Stimulated activated CD8-positive, alpha-beta memory T cell treated with anti-CD3 and anti-CD28 coated beads, Interleukin-15, amount 100 ng/mL, for 24 hours (primary cell): Measurements from ENCODE around the gene NCKIPSD.

ENCODE experiments used
- DNase-seq: peaks from one replicate; pipeline ENCODE4 v3.0.0-alpha.2; 2020; ENCODE audit warnings: low read depth

NCKIPSD gene

GRCh38 chr3:48696601-48697000 is 10.9 kb upstream of the NCKIPSD start:
- DNase-seq = no peak

GRCh38 chr3:48696156-48696555 is 10.4 kb upstream of the NCKIPSD start:
- DNase-seq = no peak

- no peak for DNase-seq
Observed at GRCh38 chr3:48695393-48695753, 9.7 kb upstream of the NCKIPSD start.

GRCh38 chr3:48694610-48695392 is 9.1 kb upstream of the NCKIPSD start:
- no peak for DNase-seq

GRCh38 chr3:48693826-48694225 is 8.1 kb upstream of the NCKIPSD start:
- no peak for DNase-seq

GRCh38 chr3:48692551-48692950 is 6.8 kb upstream of the NCKIPSD start:
- no peak for DNase-seq

GRCh38 chr3:48690846-48691458 is 5.2 kb upstream of the NCKIPSD start:
- no peak for DNase-seq

- no peak for DNase-seq
Observed at GRCh38 chr3:48689384-48689783, 3.7 kb upstream of the NCKIPSD start.

- no peak for DNase-seq
Observed at GRCh38 chr3:48688737-48689075, 3.0 kb upstream of the NCKIPSD start.

- no peak for DNase-seq
Observed at GRCh38 chr3:48688032-48688736, 2.5 kb upstream of the NCKIPSD start.

- no peak for DNase-seq
Observed at GRCh38 chr3:48687220-48687678, 1.5 kb upstream of the NCKIPSD start.

- DNase-seq = no peak
Observed at GRCh38 chr3:48686538-48687219, 964 bp upstream of the NCKIPSD start.

- DNase-seq = no peak
Observed at GRCh38 chr3:48685293-48685602, 467 bp downstream of the NCKIPSD start.

GRCh38 chr3:48684480-48685143 is 1.1 kb downstream of the NCKIPSD start:
- DNase-seq = no peak

GRCh38 chr3:48684054-48684349 is 1.7 kb downstream of the NCKIPSD start:
- no peak for DNase-seq

GRCh38 chr3:48682786-48683185 is 2.9 kb downstream of the NCKIPSD start:
- no peak for DNase-seq

GRCh38 chr3:48681974-48682610 is 3.6 kb downstream of the NCKIPSD start:
- no peak for DNase-seq

- DNase-seq = no peak
Observed at GRCh38 chr3:48681541-48681880, 4.2 kb downstream of the NCKIPSD start.

GRCh38 chr3:48680811-48681540 is 4.7 kb downstream of the NCKIPSD start:
- DNase-seq = no peak

GRCh38 chr3:48679411-48680391 is 6.0 kb downstream of the NCKIPSD start:
- no peak for DNase-seq
